Measurements from ENCODE around the gene TAF1B. TPM values are rescaled to one million over a fixed set of nuclear protein-coding genes. Genes with fewer than 3 reads are reported as not detected.
"Not testable (repeated sequence)": the region's sequence is repeated elsewhere in the genome, so short reads cannot be mapped to it uniquely, and the experiment has no call there.

TAF1B gene
- total RNA-seq, 1 donor from 2014 or later, result 36.5 TPM

- Histone ChIP-seq H3K4me1 (ENCODE audit: control insufficient read depth in 3 of 3, insufficient read depth in 3 of 3, low read length in 3 of 3) (peaks cover 9 to 18% (median 16%) of the 10 kb centered on the region in 3 donors), H3K9me3 (ENCODE audit: control insufficient read depth in 3 of 3, low read length in 3 of 3) (no peaks in the 10 kb centered on the region), H3K4me3 (ENCODE audit: low read length in 3 of 3) (no peak overlapping the region), H3K27ac (ENCODE audit: low read depth, low read length) (no peak overlapping the region), H3K36me3 (ENCODE audit: control insufficient read depth in 3 of 3, insufficient read depth in 3 of 3, low read length in 3 of 3) (peaks cover 4 to 23% (median 7%) of the 10 kb centered on the region in 3 donors), H3K27me3 (ENCODE audit: control insufficient read depth in 3 of 3, insufficient read depth in 3 of 3, low read length in 3 of 3) (no peaks in the 10 kb centered on the region), H3K9ac (ENCODE audit: low read depth in 1 of 3, low read length in 3 of 3) (no peak overlapping the region)
Measured at GRCh38 chr2:9846554-9846953, 3.3 kb downstream of the TAF1B start.

GRCh38 chr2:9847140-9847539 is 3.9 kb downstream of the TAF1B start:
- Histone ChIP-seq H3K4me1 (ENCODE audit: control insufficient read depth in 3 of 3, insufficient read depth in 3 of 3, low read length in 3 of 3) (peaks cover 9 to 18% (median 16%) of the 10 kb centered on the region in 3 donors), H3K36me3 (ENCODE audit: control insufficient read depth in 3 of 3, insufficient read depth in 3 of 3, low read length in 3 of 3) (peaks cover 7 to 26% (median 13%) of the 10 kb centered on the region in 3 donors), H3K9ac (ENCODE audit: low read depth in 1 of 3, low read length in 3 of 3) (no peak overlapping the region), H3K4me3 (ENCODE audit: low read length in 3 of 3) (no peak overlapping the region), H3K27ac (ENCODE audit: low read depth, low read length) (no peak overlapping the region), H3K27me3 (ENCODE audit: control insufficient read depth in 3 of 3, insufficient read depth in 3 of 3, low read length in 3 of 3) (no peaks in the 10 kb centered on the region), H3K9me3 (ENCODE audit: control insufficient read depth in 3 of 3, low read length in 3 of 3) (no peaks in the 10 kb centered on the region)

GRCh38 chr2:9852881-9853280 is 9.6 kb downstream of the TAF1B start:
- H3K9me3 ChIP-seq (ENCODE audit: control insufficient read depth in 3 of 3, low read length in 3 of 3), result no peaks in the 10 kb centered on the region
- H3K27ac ChIP-seq (ENCODE audit: low read depth, low read length), result no peak overlapping the region
- H3K9ac ChIP-seq (ENCODE audit: low read depth in 1 of 3, low read length in 3 of 3), result no peak overlapping the region
- H3K4me3 ChIP-seq (ENCODE audit: low read length in 3 of 3), result no peak overlapping the region
- H3K27me3 ChIP-seq (ENCODE audit: control insufficient read depth in 3 of 3, insufficient read depth in 3 of 3, low read length in 3 of 3), result no peaks in the 10 kb centered on the region
- no peaks in the 10 kb centered on the region for H3K4me1 ChIP-seq (ENCODE audit: control insufficient read depth in 3 of 3, insufficient read depth in 3 of 3, low read length in 3 of 3)
- H3K36me3 ChIP-seq (ENCODE audit: control insufficient read depth in 3 of 3, insufficient read depth in 3 of 3, low read length in 3 of 3), result peaks cover 8 to 51% (median 41%) of the 10 kb centered on the region in 3 donors

GRCh38 chr2:9857814-9858729 is 14.8 kb downstream of the TAF1B start:
- no peaks in the 10 kb centered on the region for H3K27me3 ChIP-seq (ENCODE audit: control insufficient read depth in 3 of 3, insufficient read depth in 3 of 3, low read length in 3 of 3)
- peaks cover 5 to 36% (median 33%) of the 10 kb centered on the region in 3 donors for H3K36me3 ChIP-seq (ENCODE audit: control insufficient read depth in 3 of 3, insufficient read depth in 3 of 3, low read length in 3 of 3)
- no peak overlapping the region for H3K9ac ChIP-seq (ENCODE audit: low read depth in 1 of 3, low read length in 3 of 3)
- H3K9me3 ChIP-seq (ENCODE audit: control insufficient read depth in 3 of 3, low read length in 3 of 3), result no peaks in the 10 kb centered on the region
- no peak overlapping the region for H3K4me3 ChIP-seq (ENCODE audit: low read length in 3 of 3)
- no peaks in the 10 kb centered on the region for H3K4me1 ChIP-seq (ENCODE audit: control insufficient read depth in 3 of 3, insufficient read depth in 3 of 3, low read length in 3 of 3)
- H3K27ac ChIP-seq (ENCODE audit: low read depth, low read length), result no peak overlapping the region

GRCh38 chr2:9858730-9859068 is 15.4 kb downstream of the TAF1B start:
- Histone ChIP-seq H3K36me3 (ENCODE audit: control insufficient read depth in 3 of 3, insufficient read depth in 3 of 3, low read length in 3 of 3) (peaks cover 5 to 30% (median 27%) of the 10 kb centered on the region in 3 donors), H3K27me3 (ENCODE audit: control insufficient read depth in 3 of 3, insufficient read depth in 3 of 3, low read length in 3 of 3) (no peaks in the 10 kb centered on the region), H3K9ac (ENCODE audit: low read depth in 1 of 3, low read length in 3 of 3) (no peak overlapping the region), H3K4me1 (ENCODE audit: control insufficient read depth in 3 of 3, insufficient read depth in 3 of 3, low read length in 3 of 3) (no peaks in the 10 kb centered on the region), H3K27ac (ENCODE audit: low read depth, low read length) (no peak overlapping the region), H3K9me3 (ENCODE audit: control insufficient read depth in 3 of 3, low read length in 3 of 3) (no peaks in the 10 kb centered on the region), H3K4me3 (ENCODE audit: low read length in 3 of 3) (no peak overlapping the region)

GRCh38 chr2:9860922-9861580 is 17.8 kb downstream of the TAF1B start:
- H3K9me3 ChIP-seq (ENCODE audit: control insufficient read depth in 3 of 3, low read length in 3 of 3); H3K4me3 ChIP-seq (ENCODE audit: low read length in 3 of 3); H3K27ac ChIP-seq (ENCODE audit: low read depth, low read length); H3K9ac ChIP-seq (ENCODE audit: low read depth in 1 of 3, low read length in 3 of 3); H3K4me1 ChIP-seq (ENCODE audit: control insufficient read depth in 3 of 3, insufficient read depth in 3 of 3, low read length in 3 of 3); H3K27me3 ChIP-seq (ENCODE audit: control insufficient read depth in 3 of 3, insufficient read depth in 3 of 3, low read length in 3 of 3): not testable (repeated sequence)
- peaks cover 5 to 15% (median 14%) of the 10 kb centered on the region in 3 donors for H3K36me3 ChIP-seq (ENCODE audit: control insufficient read depth in 3 of 3, insufficient read depth in 3 of 3, low read length in 3 of 3)

GRCh38 chr2:9867881-9868280 is 24.6 kb downstream of the TAF1B start:
- H3K27ac ChIP-seq (ENCODE audit: low read depth, low read length), result no peak overlapping the region
- no peaks in the 10 kb centered on the region for H3K4me1 ChIP-seq (ENCODE audit: control insufficient read depth in 3 of 3, insufficient read depth in 3 of 3, low read length in 3 of 3)
- H3K9me3 ChIP-seq (ENCODE audit: control insufficient read depth in 3 of 3, low read length in 3 of 3), result no peaks in the 10 kb centered on the region
- no peak overlapping the region for H3K4me3 ChIP-seq (ENCODE audit: low read length in 3 of 3)
- H3K9ac ChIP-seq (ENCODE audit: low read depth in 1 of 3, low read length in 3 of 3), result no peak overlapping the region
- H3K36me3 ChIP-seq (ENCODE audit: control insufficient read depth in 3 of 3, insufficient read depth in 3 of 3, low read length in 3 of 3), result peaks cover 0 to 13% (median 8%) of the 10 kb centered on the region in 3 donors
- no peaks in the 10 kb centered on the region for H3K27me3 ChIP-seq (ENCODE audit: control insufficient read depth in 3 of 3, insufficient read depth in 3 of 3, low read length in 3 of 3)

GRCh38 chr2:9873337-9873736 is 30.1 kb downstream of the TAF1B start:
- no peaks in the 10 kb centered on the region for H3K4me1 ChIP-seq (ENCODE audit: control insufficient read depth in 3 of 3, insufficient read depth in 3 of 3, low read length in 3 of 3)
- no peak overlapping the region for H3K27ac ChIP-seq (ENCODE audit: low read depth, low read length)
- H3K9me3 ChIP-seq (ENCODE audit: control insufficient read depth in 3 of 3, low read length in 3 of 3), result no peaks in the 10 kb centered on the region
- no peak overlapping the region for H3K4me3 ChIP-seq (ENCODE audit: low read length in 3 of 3)
- H3K9ac ChIP-seq (ENCODE audit: low read depth in 1 of 3, low read length in 3 of 3), result no peak overlapping the region
- H3K27me3 ChIP-seq (ENCODE audit: control insufficient read depth in 3 of 3, insufficient read depth in 3 of 3, low read length in 3 of 3), result no peaks in the 10 kb centered on the region
- H3K36me3 ChIP-seq (ENCODE audit: control insufficient read depth in 3 of 3, insufficient read depth in 3 of 3, low read length in 3 of 3), result peaks cover 0 to 16% (median 12%) of the 10 kb centered on the region in 3 donors

- no peaks in the 10 kb centered on the region for H3K9me3 ChIP-seq (ENCODE audit: control insufficient read depth in 3 of 3, low read length in 3 of 3)
- H3K4me1 ChIP-seq (ENCODE audit: control insufficient read depth in 3 of 3, insufficient read depth in 3 of 3, low read length in 3 of 3), result no peaks in the 10 kb centered on the region
- H3K36me3 ChIP-seq (ENCODE audit: control insufficient read depth in 3 of 3, insufficient read depth in 3 of 3, low read length in 3 of 3), result peaks cover 0 to 19% (median 18%) of the 10 kb centered on the region in 3 donors
- H3K4me3 ChIP-seq (ENCODE audit: low read length in 3 of 3), result no peak overlapping the region
- H3K9ac ChIP-seq (ENCODE audit: low read depth in 1 of 3, low read length in 3 of 3), result no peak overlapping the region
- H3K27me3 ChIP-seq (ENCODE audit: control insufficient read depth in 3 of 3, insufficient read depth in 3 of 3, low read length in 3 of 3), result no peaks in the 10 kb centered on the region
- H3K27ac ChIP-seq (ENCODE audit: low read depth, low read length), result no peak overlapping the region
Measured at GRCh38 chr2:9877026-9877425, 33.8 kb downstream of the TAF1B start.

GRCh38 chr2:9877726-9878125 is 34.5 kb downstream of the TAF1B start:
- Histone ChIP-seq H3K4me1 (ENCODE audit: control insufficient read depth in 3 of 3, insufficient read depth in 3 of 3, low read length in 3 of 3) (no peaks in the 10 kb centered on the region), H3K4me3 (ENCODE audit: low read length in 3 of 3) (no peak overlapping the region), H3K27me3 (ENCODE audit: control insufficient read depth in 3 of 3, insufficient read depth in 3 of 3, low read length in 3 of 3) (no peaks in the 10 kb centered on the region), H3K36me3 (ENCODE audit: control insufficient read depth in 3 of 3, insufficient read depth in 3 of 3, low read length in 3 of 3) (peaks cover 0 to 19% (median 18%) of the 10 kb centered on the region in 3 donors), H3K9me3 (ENCODE audit: control insufficient read depth in 3 of 3, low read length in 3 of 3) (no peaks in the 10 kb centered on the region), H3K9ac (ENCODE audit: low read depth in 1 of 3, low read length in 3 of 3) (no peak overlapping the region), H3K27ac (ENCODE audit: low read depth, low read length) (no peak overlapping the region)
